ENCODE results near the gene TBC1D1.
"Not testable (repeated sequence)": the region's sequence is repeated elsewhere in the genome, so short reads cannot be mapped to it uniquely, and the experiment has no call there.

The TBC1D1 gene

DNA sequence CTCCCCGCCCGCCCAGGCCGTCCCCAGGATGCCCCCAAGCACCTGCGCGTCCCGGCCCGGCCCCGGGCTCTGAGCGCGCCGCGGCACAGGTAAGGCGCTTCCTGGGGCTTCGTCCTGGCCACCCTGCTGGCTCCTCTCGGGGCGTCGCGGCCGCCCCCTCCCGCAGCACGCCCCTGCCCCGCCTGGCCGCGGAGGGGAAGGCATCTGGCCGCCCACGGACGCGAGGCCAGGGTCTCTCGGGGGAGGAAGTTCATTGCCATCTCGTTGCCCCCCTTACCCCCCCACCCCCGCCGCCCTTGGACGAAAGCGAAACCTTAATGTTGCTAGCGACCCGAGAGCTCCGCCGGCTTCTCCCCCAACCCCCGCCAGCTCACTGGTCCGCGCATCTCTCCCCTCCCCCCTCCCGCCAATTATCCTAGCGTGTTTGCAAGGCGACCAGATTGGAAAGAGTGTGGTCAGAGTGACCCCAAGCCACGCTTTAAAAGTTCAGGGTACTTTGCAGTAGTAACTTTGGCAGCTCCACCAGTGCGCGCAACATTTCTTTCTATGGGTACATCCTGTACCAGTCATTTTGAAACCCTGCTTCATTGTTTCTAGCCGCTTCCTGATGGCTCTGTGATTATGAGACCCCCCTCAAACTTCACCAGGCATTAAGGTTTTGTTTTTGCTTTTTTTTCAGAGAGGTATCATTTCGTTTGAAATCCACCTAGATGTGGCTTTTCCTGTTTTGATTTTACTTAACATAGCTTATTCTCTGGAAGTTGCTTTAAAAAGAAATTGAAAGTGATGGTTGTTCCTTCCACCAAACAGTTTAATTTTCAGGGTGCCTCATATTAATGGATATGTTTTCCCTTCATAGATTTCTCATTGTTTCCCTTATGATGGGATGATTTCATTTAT, 626 bp downstream of the TBC1D1 start:
- peak; percentile 24 for DNase-seq (ENCODE audit: low read depth)

DNA sequence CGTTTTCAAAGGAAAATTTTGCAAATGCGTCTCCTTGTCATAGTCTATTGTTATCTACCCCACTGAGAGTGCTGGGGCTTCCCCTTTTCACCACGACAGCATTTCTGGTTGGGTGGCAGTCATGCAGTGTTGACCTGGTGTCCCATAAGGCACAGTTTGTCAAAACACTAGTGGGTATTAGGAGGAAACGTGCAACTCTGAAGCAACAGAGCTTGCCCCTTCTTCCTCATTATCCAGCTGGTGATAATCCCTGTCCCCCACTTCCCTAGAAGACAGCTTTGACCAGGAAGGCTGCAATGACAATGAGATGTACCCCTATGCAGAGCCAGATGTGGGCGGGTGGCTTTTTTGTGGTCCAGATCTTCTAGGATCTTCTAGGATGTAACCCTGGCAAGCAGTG, 1.8 kb downstream of the TBC1D1 start:
- no peak for DNase-seq (ENCODE audit: low read depth)

DNA sequence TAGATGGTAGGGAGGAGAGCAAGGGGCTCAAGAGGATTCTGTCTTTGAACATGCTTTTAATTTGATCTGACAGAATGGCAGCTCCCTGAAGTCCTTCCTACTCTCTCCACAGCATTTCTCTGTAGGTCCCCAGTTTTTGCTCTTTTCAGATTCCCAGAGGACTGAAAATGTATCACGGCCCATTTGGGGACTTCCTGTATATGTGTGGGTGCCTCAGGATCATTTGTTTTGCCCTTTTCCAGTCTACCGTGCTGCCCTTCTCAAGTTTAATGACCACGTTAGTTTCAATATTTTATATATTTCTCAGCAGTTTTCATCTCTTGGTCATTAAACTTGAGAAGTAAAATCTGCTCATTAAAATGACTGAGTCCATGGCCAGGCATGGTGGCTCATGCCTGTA, 2.3 kb downstream of the TBC1D1 start:
- DNase-seq (ENCODE audit: low read depth): no peak

DNA sequence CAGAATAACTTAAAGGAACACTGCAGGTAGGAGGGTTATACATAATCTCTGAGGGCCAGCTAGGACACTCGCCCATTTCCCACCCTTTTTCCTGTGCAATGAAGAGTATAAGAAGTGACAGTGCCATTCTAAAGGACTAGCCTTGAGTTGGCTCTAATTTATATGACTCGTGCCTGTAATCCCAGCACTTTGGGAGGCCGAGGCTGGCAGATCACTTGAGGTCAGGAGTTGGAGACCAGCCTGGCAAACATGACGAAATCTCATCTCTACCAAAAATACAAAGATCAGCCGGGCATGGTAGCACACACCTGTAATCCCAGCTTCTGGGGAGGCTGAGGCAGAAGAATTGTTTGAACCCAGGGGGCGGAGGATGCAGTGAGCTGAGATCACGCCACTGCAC, 4.4 kb downstream of the TBC1D1 start:
- DNase-seq (ENCODE audit: low read depth): no peak

DNA sequence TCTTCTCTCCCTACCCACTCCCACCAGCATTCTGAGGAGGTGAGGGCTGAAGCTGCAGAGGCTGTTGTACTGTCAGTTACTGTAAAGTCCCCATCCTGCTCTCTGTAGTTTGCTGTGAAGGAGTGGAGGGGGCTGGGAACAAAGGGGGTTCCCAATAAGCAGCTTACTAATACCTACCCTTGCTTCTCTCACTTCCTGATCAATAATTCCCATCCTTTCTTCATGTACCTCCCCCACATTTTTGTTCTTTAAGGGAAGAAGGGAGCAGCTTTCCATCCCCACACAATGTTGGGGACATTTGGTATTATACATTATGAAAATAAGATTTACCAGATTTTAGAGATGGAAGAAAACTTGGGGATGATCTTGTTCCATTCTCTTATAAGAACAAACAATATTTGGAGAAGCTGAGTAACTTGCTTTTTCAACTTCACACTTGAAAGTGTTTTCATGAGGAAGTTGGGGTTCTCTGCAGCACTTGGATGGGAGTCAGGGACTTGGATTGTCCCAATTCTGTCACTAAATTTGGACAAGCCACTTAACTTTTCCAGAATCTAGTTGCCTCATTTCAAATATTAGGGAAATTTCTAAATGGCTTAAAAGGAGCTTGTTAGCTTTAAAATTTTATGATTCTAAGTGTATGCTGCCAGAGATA, 5.4 kb downstream of the TBC1D1 start:
- no peak for DNase-seq (ENCODE audit: low read depth)

DNA sequence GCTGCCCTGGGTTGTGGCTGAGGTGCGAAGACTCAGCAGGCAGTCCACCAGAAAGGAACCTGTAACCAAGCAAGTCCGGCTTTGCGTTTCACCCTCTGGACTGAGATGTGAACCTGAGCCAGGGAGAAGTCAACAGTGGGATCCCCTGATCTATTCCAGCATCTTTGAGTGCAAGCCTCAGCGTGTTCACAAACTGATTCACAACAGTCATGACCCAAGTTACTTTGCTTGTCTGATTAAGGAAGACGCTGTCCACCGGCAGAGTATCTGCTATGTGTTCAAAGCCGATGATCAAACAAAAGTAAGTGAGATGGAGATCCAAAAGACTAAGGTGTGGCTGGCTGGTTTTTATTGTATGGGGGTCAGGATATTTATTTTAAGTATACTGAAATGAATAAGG, 11.3 kb downstream of the TBC1D1 start:
- DNase-seq (ENCODE audit: low read depth): no peak

DNA sequence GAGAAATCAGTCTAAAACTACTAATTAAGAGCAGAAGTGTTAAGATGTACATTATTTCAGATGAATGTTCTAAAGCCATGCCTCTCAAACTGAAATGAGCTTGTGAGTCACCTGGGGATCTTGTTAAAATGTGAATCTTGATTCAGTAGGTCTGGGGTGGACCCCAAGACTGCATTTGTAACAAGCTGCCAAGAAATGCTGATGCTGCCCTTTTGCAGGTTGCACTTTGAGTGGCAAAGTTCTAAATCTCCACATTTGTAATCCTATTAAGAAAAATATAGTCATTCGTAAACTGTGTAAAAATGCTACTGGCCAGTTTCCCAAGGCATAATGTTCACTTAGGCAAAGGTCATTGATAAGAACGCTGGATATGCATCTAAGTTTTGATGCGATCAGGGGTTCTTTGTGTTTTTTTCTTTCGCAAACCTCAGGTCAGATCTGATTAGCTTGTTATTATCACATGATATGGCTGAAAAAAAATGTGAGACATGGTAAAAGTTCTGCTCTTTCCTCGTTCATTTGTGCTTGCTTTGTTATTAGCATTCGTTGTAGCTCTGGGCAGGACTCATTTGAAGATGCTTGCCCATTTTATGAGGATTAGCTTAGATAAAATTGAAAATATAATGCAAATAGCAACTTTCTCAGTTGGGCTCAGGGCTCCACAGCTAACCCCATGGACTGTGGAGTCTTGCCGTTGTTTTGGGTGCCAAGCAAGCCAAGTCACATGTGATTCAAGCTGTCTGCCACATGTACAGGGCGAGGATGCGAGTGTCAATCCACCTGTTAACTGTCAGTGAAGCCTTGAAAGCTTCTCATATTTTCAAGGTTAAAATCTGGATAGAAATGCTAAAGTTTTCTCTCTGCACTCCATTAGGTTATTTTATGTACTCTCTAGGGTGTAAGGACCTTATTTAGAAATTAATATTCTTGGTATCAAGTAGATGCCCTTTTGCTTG, 12.1 kb downstream of the TBC1D1 start:
- DNase-seq (ENCODE audit: low read depth): no peak

DNA sequence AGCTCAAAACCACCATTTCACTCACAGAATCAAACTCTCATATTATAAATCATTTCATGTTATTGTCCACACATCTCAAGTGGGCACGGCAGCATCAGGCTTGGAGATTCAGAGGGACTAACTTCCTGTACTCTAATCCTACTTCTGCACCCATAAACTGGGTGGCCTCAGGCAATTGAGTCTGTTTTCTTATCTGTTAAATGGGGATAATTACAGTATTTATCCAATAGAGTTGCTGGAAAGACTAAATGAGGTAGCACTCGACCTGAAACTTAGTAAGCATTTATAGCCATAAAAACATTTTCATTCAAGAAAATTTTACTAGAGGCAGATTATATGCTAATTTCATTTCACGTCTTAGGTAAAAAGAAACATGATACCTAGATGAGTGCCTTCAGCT, 13.0 kb downstream of the TBC1D1 start:
- no peak for DNase-seq (ENCODE audit: low read depth)

DNA sequence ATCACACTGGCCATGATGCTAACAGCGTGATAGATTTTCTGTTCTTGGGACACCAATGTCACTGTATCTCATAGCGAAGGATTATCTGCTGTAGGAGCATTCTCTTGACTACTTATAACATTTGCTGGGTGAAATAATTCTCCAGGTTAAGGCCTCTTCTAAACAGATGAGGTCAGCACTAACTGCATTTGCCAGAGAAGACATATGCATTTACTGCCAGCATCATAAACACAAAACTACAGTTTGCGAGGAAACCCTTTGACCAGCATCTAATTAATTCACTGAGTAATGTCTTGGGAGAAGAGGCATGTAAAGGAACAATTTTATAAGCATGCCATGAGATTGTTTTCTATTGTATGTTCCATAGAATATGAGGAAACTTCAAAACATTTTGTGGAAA, 13.9 kb downstream of the TBC1D1 start:
- DNase-seq (ENCODE audit: low read depth): no peak

DNA sequence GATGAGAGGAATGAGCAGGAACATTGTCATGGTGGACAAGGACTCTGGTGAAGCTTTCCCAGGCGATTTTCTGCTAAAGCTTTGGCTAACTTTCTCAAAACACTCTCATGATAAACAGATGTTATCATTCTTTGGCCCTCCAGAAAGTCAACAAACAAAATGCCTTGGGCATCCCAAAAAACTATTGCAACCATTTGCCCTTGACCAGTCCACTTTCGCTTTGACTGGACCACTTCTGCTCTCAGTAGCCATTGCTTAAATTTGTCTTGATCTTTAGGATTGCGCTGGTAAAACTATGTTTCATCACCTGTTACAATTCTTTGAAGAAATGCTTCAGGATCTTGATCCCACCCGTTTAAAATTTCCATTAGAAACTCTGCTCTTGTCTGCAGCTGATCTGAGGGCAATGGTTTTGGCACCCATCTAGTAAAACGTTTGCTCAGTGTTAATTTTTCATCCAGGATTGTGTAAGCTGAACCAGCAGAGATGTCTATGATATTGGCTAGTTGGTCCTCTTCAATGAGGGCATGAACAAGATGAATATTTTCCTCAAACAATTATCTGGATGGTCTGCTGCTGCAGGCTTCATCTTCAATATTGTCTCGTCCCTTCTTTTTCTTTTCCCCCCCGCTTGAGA, 14.8 kb downstream of the TBC1D1 start:
- no peak for DNase-seq (ENCODE audit: low read depth)

DNA sequence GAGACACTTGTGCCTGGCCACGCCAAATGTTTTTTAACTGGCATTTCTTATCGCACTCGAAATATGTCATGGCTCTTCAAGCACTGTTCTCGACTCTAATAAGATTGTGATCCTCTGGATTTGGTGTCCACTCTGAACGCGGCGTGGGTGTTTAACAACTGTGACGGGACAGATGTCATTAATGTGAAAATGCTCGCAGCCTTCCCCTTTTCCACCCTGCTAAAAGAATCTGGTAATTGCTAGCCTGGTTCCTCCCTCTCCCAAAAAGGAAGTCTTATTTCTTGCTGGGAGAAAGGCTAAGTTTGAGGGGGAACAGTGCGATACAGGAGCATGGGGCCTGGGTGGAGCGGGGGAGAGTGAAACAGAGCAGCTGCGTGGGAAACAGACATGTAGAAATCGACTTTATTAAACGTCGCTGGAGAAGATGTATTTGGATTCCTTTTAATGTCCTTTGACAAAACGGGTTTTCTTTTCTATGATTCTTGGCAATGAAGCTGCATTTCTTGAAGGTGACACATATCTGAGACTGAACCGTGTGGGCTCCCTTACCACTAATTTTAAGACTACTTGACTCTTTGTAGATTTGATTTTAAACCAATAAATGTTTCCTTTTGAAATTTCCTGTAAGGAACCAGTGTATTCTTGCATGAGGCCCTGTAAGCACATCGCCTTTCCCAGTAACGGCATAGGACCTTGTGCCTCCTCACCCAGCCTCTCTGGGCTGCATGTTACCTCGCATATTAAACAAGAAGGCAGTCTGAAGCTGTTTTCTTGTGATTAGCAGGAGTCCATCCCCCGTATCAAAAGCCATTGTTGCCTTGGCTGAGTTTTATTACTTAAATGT, 17.8 kb downstream of the TBC1D1 start:
- peak; percentile 34 for DNase-seq (ENCODE audit: low read depth)

DNA sequence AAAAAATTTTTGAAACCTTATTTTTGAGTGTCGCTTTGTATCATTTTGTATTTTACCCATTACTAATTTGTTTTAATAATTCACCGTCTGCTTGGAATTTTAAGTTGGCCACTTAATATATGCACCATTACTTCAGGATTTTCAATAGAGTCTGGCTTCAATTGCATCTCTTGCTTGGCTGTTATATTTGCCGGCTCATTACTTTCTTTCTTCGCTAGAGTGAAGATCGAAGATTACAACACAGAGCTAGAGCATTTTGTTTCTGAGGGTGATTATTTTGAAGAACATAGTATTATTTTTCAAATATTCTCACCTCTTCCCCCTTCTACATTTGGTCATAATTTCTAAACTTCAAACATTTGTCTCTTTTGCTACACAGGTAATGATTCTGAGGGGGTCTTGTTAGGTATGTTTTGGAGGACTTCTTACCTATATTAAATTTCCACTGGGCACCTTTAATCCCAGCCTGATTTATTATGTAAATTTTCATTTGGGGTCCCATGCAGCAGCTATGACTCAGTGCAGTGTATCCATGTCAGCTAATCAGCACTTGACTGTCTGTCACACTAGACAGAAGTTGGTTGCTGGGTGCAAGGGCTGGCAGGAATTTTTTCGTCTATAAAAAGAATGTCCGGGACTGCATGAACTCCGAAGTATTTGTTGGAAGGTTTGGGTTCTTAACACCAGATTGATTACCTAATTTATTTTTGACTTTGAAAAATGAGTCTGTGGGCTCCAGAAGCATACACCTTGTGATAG, 18.6 kb downstream of the TBC1D1 start:
- no peak for DNase-seq (ENCODE audit: low read depth)

DNA sequence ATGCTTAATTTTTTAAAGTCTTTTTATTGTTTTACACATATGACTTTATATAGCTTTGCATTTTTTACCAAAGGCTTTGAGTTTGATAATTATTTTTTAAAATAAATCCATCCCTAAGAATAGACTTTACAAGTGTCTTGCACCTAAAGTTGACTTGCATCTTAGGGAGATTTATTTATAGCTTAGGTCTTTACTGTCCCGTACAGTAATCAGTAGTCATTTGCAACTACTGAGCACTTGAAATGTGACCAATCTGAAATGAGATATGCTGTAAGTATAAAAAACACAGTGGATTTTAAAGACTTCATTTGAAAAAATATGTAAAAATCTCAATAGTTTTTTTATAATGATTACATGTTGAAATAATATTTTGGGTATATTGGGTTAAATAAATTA, 19.2 kb downstream of the TBC1D1 start:
- no peak for DNase-seq (ENCODE audit: low read depth)

DNA sequence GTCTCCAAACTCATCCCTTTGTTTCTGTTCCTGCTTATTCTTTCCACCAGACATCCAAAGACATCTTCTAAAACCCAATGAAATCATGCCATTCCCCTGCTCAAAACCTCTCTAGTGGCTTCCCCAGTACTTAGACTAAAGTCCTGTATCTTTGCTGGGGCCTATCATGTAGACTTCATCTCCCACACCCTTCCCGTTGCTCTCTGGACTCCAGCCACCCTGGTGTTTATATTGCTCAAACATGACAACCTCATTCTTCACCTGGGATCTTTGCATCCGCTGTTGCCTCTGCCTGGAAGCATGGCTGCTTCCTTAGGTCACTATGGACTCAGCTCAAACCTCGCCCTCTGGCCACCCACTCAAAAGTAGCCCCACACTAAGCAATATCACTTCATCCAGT, 23.7 kb downstream of the TBC1D1 start:
- no peak for DNase-seq (ENCODE audit: low read depth)

DNA sequence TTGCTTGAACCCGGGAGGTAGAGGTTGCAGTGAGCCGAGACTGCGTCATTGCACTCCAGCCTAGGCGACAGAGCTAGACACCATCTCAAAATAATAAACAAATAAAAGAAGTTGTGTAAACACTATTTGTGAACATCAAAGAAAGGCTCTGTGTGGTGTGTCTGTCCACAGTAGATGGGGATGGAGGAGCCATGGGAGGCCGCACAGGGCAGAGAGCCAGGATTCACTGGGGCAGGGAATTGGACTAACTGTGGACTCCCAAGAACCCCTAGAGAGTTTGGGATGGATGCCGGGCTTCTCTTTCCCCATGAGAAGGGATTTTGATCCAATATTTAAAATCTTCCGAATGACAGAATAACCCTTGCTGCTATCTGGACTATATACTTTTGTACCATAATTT, 26.5 kb downstream of the TBC1D1 start:
- DNase-seq (ENCODE audit: low read depth): no peak

DNA sequence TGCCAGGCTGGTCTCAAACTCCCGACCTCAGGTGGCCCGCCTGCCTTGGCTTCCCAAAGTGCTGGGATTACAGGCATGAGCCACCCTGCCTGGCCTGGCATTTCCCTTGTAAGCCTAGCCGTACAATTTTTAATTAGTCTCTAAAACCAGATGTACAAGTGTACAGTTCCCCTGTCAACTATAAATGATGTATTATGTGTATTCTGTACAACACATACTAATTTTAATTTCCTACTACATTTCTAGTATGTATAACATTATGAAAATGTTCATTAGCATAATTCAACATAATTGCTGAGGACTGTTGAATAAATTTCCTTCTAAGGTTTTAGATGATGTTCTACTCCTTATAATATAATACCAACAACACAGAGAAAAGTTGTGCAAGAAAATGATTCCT, 27.8 kb downstream of the TBC1D1 start:
- no peak for DNase-seq (ENCODE audit: low read depth)

DNA sequence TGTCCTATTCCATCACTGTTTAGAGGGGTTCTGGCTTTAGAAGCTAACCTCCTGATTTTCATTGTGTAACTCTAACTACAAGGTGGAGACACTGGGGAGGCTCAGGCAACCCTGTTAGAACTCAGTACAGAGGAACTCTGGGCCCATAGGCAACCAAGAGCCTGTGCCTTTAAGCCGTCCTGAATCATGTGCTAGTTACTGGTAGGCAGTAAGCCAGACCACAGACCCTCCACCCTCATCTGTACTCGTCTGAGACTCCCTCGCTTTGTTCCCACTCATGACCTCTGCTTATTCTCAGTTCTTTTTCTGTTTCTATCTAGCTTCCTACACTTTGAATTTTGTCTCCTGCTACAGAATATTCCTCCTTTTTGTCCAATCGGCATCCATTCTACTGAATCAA, 31.4 kb downstream of the TBC1D1 start:
- DNase-seq (ENCODE audit: low read depth): no peak

DNA sequence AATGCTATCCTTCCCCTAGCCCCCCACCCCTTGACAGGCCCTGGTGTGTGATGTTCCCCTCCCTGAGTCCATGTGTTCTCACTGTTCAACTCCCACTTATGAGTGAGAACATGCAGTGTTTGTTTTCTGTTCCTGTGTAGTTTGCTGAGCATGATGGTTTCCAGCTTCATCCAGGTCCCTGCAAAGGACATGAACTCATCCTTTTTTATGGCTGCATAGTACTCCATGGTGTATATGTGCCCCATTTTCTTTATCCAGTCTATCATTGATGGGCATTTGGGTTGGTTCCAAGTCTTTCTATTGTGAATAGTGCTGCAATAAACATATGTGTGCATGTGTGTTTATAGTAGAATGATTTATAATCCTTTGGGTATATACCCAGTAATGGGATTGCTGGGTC, 32.2 kb downstream of the TBC1D1 start:
- DNase-seq (ENCODE audit: low read depth): not testable (repeated sequence)

DNA sequence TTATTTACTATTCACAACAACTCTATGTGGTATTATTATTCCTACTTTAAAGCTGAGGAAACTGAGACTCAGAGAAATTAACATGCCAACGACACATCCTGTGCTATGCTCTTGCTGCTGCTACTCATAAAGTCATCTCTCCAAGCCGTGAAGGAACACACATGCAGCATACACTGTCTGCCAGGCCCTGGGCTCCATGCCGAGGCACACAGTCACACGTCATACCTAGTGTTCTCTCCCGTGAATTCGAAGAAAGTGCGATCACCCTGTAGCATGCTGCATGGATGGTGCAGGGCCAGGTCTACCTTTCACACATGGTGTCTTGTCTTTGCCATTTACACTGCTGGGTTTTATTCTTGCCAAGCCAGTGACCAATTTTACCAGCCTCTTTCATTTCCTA, 34.1 kb downstream of the TBC1D1 start:
- no peak for DNase-seq (ENCODE audit: low read depth)

DNA sequence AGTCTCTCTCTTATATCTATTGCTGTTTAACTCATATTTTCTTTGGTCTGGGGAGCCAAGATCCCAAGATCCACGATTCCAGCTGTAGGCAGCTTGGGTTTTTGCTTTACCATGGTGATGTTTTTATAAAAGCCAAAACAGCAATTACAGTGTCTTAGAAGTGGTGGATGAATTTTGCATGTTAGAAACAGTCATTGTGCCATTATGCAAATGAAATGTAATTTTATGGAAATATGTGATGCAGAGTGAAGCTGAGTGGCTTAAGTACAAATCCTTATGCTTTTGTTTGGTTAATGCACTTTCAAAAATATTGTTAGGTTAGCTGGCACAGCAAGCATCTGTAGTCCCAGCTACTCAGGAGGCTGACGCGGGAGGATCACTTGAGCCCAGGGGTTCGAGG, 36.5 kb downstream of the TBC1D1 start:
- DNase-seq (ENCODE audit: low read depth): no peak

Data from ELR (cell line).